ENCODE measurements around the gene PTMA.

- TF ChIP-seq CTCF (IDR thresholded peaks at IDR 0.05; ENCODE audit: low read length) (no peak), EZH2 (IDR thresholded peaks at IDR 0.05; ENCODE audit: borderline replicate concordance, low read length) (no peak)
Observed at GRCh38 chr2:231751042-231751815, 42.9 kb downstream of the PTMA start.
